ENCODE measurements around the gene ADGRG2. TPM values are rescaled to one million over a fixed set of nuclear protein-coding genes. Genes with fewer than 3 reads are reported as not detected.
A peak's percentile ranks its signal among the peaks of the same experiment; 100 is the strongest.

The ADGRG2 gene
- total RNA-seq, 1 experiment from 2014 or later, result 0.09 TPM

DNA sequence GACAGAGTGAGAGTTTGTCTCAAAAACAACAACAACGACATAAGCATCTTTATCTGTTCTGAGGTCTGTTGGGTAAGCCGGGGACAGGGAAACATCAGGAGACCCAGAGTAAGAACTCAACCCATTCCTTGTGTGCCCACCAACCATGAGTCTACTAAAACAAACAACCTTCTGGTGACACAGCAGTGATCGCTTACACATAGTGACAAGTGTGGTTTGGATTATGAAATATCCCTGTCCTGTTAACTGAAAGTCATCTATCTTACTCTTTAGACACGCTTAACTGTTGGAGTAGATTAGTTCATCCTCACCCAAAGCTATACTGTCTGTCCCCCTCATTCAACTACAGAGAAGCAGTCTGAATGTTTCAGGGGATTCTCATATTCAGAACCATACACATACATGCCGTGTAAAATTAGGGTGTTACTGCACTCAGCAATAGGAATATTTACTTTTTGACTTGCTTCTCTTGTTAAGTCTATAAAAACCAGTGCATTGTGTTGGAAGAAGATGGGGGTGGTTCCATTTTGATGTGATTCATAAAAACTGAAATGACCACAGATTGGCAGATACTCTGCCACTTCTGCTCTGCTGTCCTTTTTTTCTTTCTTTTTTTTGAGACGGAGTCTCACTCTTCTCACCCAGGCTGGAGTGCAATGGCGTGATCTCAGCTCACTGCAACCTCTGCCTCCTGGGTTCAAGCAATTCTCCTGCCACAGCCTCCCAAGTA is 165.8 kb downstream of the ADGRG2 start:
- H3K4me1 Mint-ChIP-seq (ENCODE audit: low read depth, unreplicated experiment), result no peaks in the 10 kb centered on the region
- peaks cover 1% of the 10 kb centered on the region for H3K36me3 Mint-ChIP-seq (ENCODE audit: insufficient read depth, unreplicated experiment)
- intact Hi-C loops (cut with micrococcal nuclease; ENCODE audit: unreplicated experiment), result no loop called here
- DNase-seq, result no peak
- BruUV-seq (replicated peaks), result no TSS peak
- H3K4me3 Mint-ChIP-seq (ENCODE audit: low read depth, unreplicated experiment), result no peak overlapping the region
- no peak overlapping the region for H3K27ac Mint-ChIP-seq (ENCODE audit: unreplicated experiment)
- H3K27me3 Mint-ChIP-seq (ENCODE audit: unreplicated experiment), result no peaks in the 10 kb centered on the region
- no peaks in the 10 kb centered on the region for H3K9me3 Mint-ChIP-seq (ENCODE audit: low read depth, unreplicated experiment)
- CTCF ChIA-PET, result no interaction called here
- TF ChIP-seq, protein P1, sequence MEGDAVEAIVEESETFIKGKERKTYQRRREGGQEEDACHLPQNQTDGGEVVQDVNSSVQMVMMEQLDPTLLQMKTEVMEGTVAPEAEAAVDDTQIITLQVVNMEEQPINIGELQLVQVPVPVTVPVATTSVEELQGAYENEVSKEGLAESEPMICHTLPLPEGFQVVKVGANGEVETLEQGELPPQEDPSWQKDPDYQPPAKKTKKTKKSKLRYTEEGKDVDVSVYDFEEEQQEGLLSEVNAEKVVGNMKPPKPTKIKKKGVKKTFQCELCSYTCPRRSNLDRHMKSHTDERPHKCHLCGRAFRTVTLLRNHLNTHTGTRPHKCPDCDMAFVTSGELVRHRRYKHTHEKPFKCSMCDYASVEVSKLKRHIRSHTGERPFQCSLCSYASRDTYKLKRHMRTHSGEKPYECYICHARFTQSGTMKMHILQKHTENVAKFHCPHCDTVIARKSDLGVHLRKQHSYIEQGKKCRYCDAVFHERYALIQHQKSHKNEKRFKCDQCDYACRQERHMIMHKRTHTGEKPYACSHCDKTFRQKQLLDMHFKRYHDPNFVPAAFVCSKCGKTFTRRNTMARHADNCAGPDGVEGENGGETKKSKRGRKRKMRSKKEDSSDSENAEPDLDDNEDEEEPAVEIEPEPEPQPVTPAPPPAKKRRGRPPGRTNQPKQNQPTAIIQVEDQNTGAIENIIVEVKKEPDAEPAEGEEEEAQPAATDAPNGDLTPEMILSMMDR (IDR thresholded peaks at IDR 0.05; ENCODE audit: unreplicated experiment), result no peak

DNA sequence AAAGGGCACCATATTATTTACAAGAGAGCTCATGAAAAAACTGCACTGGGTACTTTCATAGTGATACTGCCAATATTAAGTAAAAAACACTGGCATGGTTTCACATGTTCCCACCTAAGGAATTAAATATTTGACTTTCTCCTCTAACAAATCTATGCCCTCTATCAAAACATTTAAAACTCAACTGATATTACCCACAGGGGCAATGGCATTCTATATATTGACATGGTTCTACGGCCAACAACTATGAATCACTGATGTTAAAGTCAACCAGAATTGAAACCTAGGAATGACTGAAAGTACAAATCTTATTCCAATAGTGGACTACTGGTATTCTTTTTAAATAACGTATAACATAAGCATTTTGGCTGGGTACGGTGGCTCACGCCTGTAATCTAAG is 166.6 kb downstream of the ADGRG2 start:
- no peaks in the 10 kb centered on the region for H3K4me1 Mint-ChIP-seq (ENCODE audit: low read depth, unreplicated experiment)
- no peaks in the 10 kb centered on the region for H3K9me3 Mint-ChIP-seq (ENCODE audit: low read depth, unreplicated experiment)
- CTCF ChIA-PET, result no interaction called here
- no TSS peak for BruUV-seq (replicated peaks)
- DNase-seq, result no peak
- peaks cover 7% of the 10 kb centered on the region for H3K36me3 Mint-ChIP-seq (ENCODE audit: insufficient read depth, unreplicated experiment)
- intact Hi-C loops (cut with micrococcal nuclease; ENCODE audit: unreplicated experiment), result no loop called here
- no peak overlapping the region for H3K4me3 Mint-ChIP-seq (ENCODE audit: low read depth, unreplicated experiment)
- no peaks in the 10 kb centered on the region for H3K27me3 Mint-ChIP-seq (ENCODE audit: unreplicated experiment)
- TF ChIP-seq, protein P1 (IDR thresholded peaks at IDR 0.05; ENCODE audit: unreplicated experiment), result no peak
- H3K27ac Mint-ChIP-seq (ENCODE audit: unreplicated experiment), result no peak overlapping the region

DNA sequence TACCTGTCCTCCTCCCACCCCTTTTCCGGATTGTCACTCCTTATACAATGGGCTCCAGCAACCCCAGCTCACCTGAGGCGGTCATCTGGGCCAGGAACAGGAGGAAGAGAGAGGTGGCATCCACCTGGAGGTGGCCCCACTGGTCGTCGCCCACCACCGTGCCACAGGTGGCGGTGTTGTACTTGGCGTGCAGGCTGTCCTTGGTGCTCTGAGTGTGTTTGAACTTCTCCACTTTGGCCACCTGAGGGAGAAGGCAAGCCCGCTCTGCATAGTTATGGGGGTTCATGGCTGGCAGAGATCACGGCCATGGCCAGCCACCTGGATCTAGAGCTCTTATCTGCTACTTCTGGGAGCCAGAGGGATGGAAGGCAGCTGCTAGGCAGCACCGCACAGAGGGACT is 171.2 kb downstream of the ADGRG2 start:
- TF ChIP-seq, protein P1 (IDR thresholded peaks at IDR 0.05; ENCODE audit: unreplicated experiment), result no peak
- H3K9me3 Mint-ChIP-seq (ENCODE audit: low read depth, unreplicated experiment), result no peaks in the 10 kb centered on the region
- H3K27me3 Mint-ChIP-seq (ENCODE audit: unreplicated experiment), result no peaks in the 10 kb centered on the region
- CTCF ChIA-PET, result no interaction called here
- no peaks in the 10 kb centered on the region for H3K4me1 Mint-ChIP-seq (ENCODE audit: low read depth, unreplicated experiment)
- peaks cover 7% of the 10 kb centered on the region for H3K36me3 Mint-ChIP-seq (ENCODE audit: insufficient read depth, unreplicated experiment)
- DNase-seq, result peak; percentile 13
- intact Hi-C loops (cut with micrococcal nuclease; ENCODE audit: unreplicated experiment), result no loop called here
- H3K27ac Mint-ChIP-seq (ENCODE audit: unreplicated experiment), result no peak overlapping the region
- no TSS peak for BruUV-seq (replicated peaks)
- no peak overlapping the region for H3K4me3 Mint-ChIP-seq (ENCODE audit: low read depth, unreplicated experiment)

DNA sequence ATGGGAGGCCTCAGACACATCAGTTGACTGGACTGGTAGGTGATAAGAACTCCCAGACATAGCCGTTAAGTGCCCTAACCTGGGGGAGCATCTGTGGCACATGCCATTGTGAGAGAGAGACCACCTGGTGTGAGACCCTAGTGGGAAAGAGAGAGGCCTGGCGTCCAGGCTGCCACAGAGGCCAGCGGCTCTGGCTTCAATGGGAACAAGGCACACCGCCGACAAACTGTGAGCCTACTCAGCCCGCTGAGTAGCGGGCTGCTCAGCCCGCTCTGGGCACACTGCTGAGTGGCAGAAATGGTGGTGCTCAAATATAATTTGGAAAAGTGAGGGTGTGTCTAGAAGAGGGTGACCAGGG is 172.3 kb downstream of the ADGRG2 start:
- no peak for DNase-seq
- TF ChIP-seq, protein P1 (IDR thresholded peaks at IDR 0.05; ENCODE audit: unreplicated experiment), result no peak
- Mint-ChIP-seq H3K36me3 (ENCODE audit: insufficient read depth, unreplicated experiment) (peaks cover 7% of the 10 kb centered on the region), H3K27me3 (ENCODE audit: unreplicated experiment) (no peaks in the 10 kb centered on the region), H3K4me3 (ENCODE audit: low read depth, unreplicated experiment) (no peak overlapping the region), H3K9me3 (ENCODE audit: low read depth, unreplicated experiment) (no peaks in the 10 kb centered on the region), H3K4me1 (ENCODE audit: low read depth, unreplicated experiment) (no peaks in the 10 kb centered on the region), H3K27ac (ENCODE audit: unreplicated experiment) (no peak overlapping the region)
- intact Hi-C loops (cut with micrococcal nuclease; ENCODE audit: unreplicated experiment), result no loop called here
- BruUV-seq (replicated peaks), result no TSS peak
- CTCF ChIA-PET, result no interaction called here

Measured in Calu3 (cell line).